T-helper 1 cell treated with Interleukin-12 subunit alpha and Interleukin-12 subunit beta and Interleukin-4 antibody, amounts not matched to agents 30 μg/mL and 1 μg/mL, for 36 hours (primary cell): ENCODE measurements around the gene PARD3.

Experiments used
- H3K27ac Mint-ChIP-seq: one replicate; pipeline ENCODE4 v1.8.0; 2021; ENCODE audit warnings: mild to moderate bottlenecking, mixed read lengths
- H3K27me3 Mint-ChIP-seq: one replicate; pipeline ENCODE4 v1.8.0; 2021; ENCODE audit warnings: low read depth, mixed read lengths
- H3K36me3 Mint-ChIP-seq: one replicate; pipeline ENCODE4 v1.8.0; 2021; ENCODE audit warnings: low read depth, mixed read lengths
- H3K4me1 Mint-ChIP-seq: one replicate; pipeline ENCODE4 v1.8.0; 2021; ENCODE audit warnings: low read depth, mixed read lengths
- H3K4me3 Mint-ChIP-seq: one replicate; pipeline ENCODE4 v1.8.0; 2021; ENCODE audit warnings: mild to moderate bottlenecking, moderate library complexity, mixed read lengths
- H3K9me3 Mint-ChIP-seq: one replicate; pipeline ENCODE4 v1.8.0; 2021; ENCODE audit warnings: mixed read lengths

PARD3 gene

GRCh38 chr10:34587002-34587679 lies 228.0 kb downstream of the PARD3 start:
- H3K27me3 Mint-ChIP-seq: no peaks in the 10 kb centered on the region
- H3K36me3 Mint-ChIP-seq: no peaks in the 10 kb centered on the region
- no peaks in the 10 kb centered on the region for H3K9me3 Mint-ChIP-seq
- H3K4me3 Mint-ChIP-seq: no peak overlapping the region
- no peak overlapping the region for H3K27ac Mint-ChIP-seq
- H3K4me1 Mint-ChIP-seq: no peaks in the 10 kb centered on the region

DNA sequence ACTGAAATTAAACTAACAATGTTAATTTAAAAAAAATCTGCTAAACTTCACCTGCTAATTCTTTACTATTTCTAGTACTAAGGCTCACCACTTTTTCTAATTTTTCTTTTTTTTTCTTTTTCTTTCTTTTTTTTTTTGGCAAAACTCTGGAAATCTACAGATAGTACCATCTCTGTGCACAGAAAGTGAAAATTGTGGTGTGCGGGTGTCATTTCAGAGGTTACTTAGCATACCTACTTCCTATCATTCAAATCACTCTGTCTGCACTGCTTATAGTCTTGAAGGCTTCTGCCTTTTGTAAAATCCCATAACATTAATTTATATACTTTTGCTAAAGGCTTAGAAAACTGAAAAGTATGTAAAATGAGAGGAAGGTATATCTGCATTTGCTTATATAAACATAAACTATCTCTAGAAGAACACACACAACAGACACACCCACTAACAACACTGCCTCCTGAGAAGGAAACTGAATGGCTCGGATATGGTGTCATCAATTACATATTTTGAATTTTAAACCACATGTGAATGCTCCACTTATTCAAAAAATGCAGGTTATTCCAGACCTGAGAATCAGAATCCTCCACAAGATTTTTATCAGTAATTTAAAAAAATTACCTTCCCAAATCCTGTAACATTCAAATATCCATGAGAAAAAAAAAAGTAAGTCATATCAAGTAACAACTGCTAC lies 229.5 kb downstream of the PARD3 start:
- H3K4me1 Mint-ChIP-seq: no peaks in the 10 kb centered on the region
- no peaks in the 10 kb centered on the region for H3K9me3 Mint-ChIP-seq
- H3K27ac Mint-ChIP-seq: no peak overlapping the region
- no peak overlapping the region for H3K4me3 Mint-ChIP-seq
- no peaks in the 10 kb centered on the region for H3K27me3 Mint-ChIP-seq
- H3K36me3 Mint-ChIP-seq: no peaks in the 10 kb centered on the region

GRCh38 chr10:34584164-34584563 lies 230.9 kb downstream of the PARD3 start:
- Mint-ChIP-seq H3K4me3 (no peak overlapping the region), H3K9me3 (no peaks in the 10 kb centered on the region), H3K27ac (no peak overlapping the region), H3K27me3 (no peaks in the 10 kb centered on the region), H3K36me3 (no peaks in the 10 kb centered on the region), H3K4me1 (no peaks in the 10 kb centered on the region)

GRCh38 chr10:34581801-34582532 lies 233.1 kb downstream of the PARD3 start:
- Mint-ChIP-seq H3K27me3 (no peaks in the 10 kb centered on the region), H3K36me3 (no peaks in the 10 kb centered on the region), H3K4me1 (no peaks in the 10 kb centered on the region), H3K27ac (no peak overlapping the region), H3K9me3 (no peaks in the 10 kb centered on the region), H3K4me3 (no peak overlapping the region)

DNA sequence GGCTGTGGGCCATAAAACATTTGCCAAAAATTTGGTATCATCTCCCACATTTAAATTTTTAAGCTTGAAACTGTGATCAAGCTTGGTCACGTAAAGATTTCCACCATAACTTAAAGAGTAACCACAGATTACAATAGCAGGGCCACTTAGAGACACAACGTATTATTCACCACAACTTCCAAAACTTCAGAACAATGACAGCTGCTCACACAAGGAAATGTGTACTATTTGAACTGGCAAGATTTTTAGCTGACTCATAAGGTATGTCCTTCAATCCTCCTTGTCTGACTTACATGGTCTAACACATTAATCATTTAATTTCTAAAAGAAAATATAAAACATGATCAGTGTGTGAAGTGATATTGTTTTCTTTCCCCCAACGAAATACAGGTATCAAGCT lies 234.5 kb downstream of the PARD3 start:
- Mint-ChIP-seq H3K9me3 (no peaks in the 10 kb centered on the region), H3K36me3 (no peaks in the 10 kb centered on the region), H3K4me1 (no peaks in the 10 kb centered on the region), H3K27me3 (no peaks in the 10 kb centered on the region), H3K4me3 (no peak overlapping the region), H3K27ac (no peak overlapping the region)

GRCh38 chr10:34580214-34580613 lies 234.9 kb downstream of the PARD3 start:
- no peak overlapping the region for H3K27ac Mint-ChIP-seq
- no peaks in the 10 kb centered on the region for H3K36me3 Mint-ChIP-seq
- H3K4me1 Mint-ChIP-seq: no peaks in the 10 kb centered on the region
- no peaks in the 10 kb centered on the region for H3K27me3 Mint-ChIP-seq
- H3K9me3 Mint-ChIP-seq: no peaks in the 10 kb centered on the region
- no peak overlapping the region for H3K4me3 Mint-ChIP-seq

GRCh38 chr10:34578468-34578867 lies 236.6 kb downstream of the PARD3 start:
- no peaks in the 10 kb centered on the region for H3K27me3 Mint-ChIP-seq

GRCh38 chr10:34576797-34577196 lies 238.3 kb downstream of the PARD3 start:
- Mint-ChIP-seq H3K4me1 (no peaks in the 10 kb centered on the region), H3K27ac (no peak overlapping the region), H3K9me3 (no peaks in the 10 kb centered on the region), H3K36me3 (no peaks in the 10 kb centered on the region), H3K4me3 (no peak overlapping the region), H3K27me3 (no peaks in the 10 kb centered on the region)

More at GRCh38 chr10:34578468-34578867, 236.6 kb downstream of the PARD3 start:
- no peaks in the 10 kb centered on the region for H3K9me3 Mint-ChIP-seq
- no peaks in the 10 kb centered on the region for H3K4me1 Mint-ChIP-seq
- H3K4me3 Mint-ChIP-seq: no peak overlapping the region
- H3K27ac Mint-ChIP-seq: no peak overlapping the region
- no peaks in the 10 kb centered on the region for H3K36me3 Mint-ChIP-seq

DNA sequence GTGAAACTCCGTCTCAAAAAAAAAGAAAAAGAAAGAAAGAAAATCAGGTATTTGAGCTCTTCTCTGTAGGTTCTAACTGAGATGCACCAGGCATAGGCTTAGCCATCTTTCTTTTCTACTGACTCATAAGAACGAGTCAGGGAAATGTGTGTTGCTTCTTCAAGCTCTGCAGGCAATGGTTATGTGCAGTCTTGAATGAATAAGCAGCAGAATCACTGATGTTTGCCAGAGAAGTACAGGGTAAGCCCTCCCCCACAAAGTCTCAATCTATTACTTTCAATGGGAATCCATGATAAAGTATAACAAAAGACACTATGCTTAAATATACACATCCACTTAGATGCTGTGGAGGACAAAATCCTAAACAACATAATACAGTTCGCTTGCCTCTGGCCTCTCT lies 239.2 kb downstream of the PARD3 start:
- Mint-ChIP-seq H3K27ac (no peak overlapping the region), H3K4me1 (no peaks in the 10 kb centered on the region), H3K9me3 (no peaks in the 10 kb centered on the region), H3K27me3 (no peaks in the 10 kb centered on the region), H3K36me3 (no peaks in the 10 kb centered on the region), H3K4me3 (no peak overlapping the region)

DNA sequence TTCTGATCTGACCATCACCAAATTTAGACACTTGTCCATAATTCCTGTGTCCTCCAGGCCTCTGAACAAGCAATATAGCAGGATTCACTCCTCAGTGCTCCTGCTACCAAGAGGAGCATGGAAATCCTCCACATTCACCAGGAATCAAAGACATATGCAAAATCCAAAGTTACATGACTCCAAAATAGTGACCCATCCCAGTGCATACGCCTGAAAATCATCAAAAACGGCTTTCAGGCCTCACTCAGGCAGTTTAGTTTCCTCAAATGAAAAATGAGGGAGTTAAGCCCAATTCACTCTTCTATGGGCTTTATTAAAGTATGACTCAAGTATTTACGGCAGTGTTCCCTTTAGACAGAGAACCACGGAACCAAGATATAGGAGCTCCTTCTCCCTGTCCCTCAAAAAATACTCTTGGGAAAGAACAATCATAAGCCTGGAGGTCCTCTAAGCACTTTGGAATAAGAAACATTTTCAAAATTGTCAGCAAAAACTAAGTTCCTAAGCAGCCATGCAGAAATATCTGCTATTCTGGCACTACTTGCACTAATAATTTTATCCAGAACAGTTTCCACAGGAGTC lies 240.7 kb downstream of the PARD3 start:
- no peak overlapping the region for H3K4me3 Mint-ChIP-seq
- H3K4me1 Mint-ChIP-seq: no peaks in the 10 kb centered on the region
- no peaks in the 10 kb centered on the region for H3K27me3 Mint-ChIP-seq
- no peaks in the 10 kb centered on the region for H3K36me3 Mint-ChIP-seq
- no peaks in the 10 kb centered on the region for H3K9me3 Mint-ChIP-seq
- no peak overlapping the region for H3K27ac Mint-ChIP-seq

DNA sequence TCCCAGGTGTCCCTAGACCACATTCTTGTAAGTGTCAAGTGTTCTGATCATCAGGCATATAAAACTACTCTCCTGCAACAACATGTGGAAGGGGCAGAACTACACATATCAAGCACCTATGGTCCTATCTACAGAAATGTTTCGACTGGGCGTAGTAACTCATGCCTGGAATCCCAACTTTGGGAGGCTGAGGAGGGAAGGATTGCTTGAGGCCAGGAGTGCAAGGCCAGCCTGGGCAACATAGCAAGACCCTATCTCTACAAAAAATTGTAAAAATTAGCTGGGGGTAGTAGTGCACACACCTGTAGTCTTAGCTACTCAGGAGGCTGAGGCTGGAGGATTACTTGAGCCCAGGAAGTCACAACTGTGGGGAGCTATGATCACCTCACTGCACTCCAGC lies 244.2 kb downstream of the PARD3 start:
- Mint-ChIP-seq H3K36me3 (no peaks in the 10 kb centered on the region), H3K4me3 (no peak overlapping the region), H3K27me3 (no peaks in the 10 kb centered on the region), H3K27ac (no peak overlapping the region), H3K4me1 (no peaks in the 10 kb centered on the region), H3K9me3 (no peaks in the 10 kb centered on the region)

DNA sequence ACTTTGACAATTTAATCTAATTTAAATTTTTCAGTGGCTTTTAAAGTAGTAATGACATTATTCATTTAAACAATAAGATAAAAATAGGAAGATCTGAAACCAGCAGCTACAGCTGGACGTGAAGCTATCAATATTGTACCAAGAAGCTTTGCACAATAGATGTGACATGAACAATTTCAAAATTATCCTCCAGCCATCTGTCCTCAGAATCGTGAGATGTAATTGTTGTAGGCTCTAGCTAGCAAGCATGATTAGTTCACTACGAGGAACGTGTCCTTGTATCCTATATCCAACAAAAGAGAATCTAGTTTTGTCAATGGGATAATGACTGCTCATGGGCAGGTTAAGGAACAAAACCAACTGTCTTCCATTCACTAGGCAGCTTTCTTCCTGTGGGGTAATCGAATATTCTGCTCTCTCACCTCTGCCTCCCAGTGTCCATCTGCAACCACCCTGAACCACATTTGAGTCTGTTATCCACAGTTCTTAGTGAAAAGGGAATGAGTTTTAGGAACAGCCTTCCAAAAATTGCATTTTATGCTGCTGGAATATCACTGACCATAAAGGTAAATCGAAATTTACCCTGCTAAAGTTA lies 247.3 kb downstream of the PARD3 start:
- Mint-ChIP-seq H3K9me3 (no peaks in the 10 kb centered on the region), H3K4me1 (no peaks in the 10 kb centered on the region), H3K27me3 (no peaks in the 10 kb centered on the region), H3K4me3 (no peak overlapping the region), H3K36me3 (no peaks in the 10 kb centered on the region), H3K27ac (no peak overlapping the region)

DNA sequence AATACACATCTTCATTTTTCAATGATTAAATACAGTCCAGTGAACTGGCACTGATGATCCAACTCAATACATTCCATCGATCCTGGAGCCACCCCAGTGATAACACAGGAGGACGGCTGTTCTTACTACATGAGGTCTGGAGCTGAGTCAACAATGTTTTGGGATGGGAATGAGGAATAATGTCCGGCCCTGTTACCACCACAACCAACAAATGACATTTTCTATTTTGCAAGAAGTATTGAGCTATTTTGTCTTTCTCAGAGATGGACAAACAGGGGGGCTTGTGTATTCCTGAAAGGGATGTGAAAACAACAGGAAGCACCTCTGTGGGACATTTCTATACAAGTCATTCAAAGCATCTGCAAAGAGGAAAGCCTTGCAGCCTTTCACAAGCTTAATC lies 249.2 kb downstream of the PARD3 start:
- H3K4me1 Mint-ChIP-seq: no peaks in the 10 kb centered on the region
- no peaks in the 10 kb centered on the region for H3K9me3 Mint-ChIP-seq
- no peaks in the 10 kb centered on the region for H3K27me3 Mint-ChIP-seq
- H3K4me3 Mint-ChIP-seq: no peak overlapping the region
- no peaks in the 10 kb centered on the region for H3K36me3 Mint-ChIP-seq
- no peak overlapping the region for H3K27ac Mint-ChIP-seq

DNA sequence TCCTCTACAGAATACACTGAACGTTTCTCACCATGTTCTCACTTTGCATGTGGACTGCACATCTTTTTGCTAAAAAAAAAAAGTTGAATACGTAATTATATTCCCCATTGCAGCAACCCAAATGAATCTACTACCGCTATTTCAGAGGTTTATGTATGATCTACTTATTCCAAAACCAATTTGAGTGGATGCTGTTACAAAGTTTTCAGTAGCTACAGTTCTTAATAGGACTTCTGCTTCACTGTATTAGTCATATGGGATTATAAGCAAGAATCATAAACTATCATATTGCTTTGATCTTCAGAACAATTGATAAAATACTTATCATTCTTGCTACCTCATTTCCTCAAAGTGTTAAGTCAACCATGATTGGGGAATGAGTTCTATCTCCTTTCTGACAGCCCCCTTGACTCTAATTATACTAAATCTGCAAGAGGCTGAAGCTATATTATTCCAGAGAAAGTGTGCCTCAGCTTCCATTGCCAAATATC lies 257.0 kb downstream of the PARD3 start:
- Mint-ChIP-seq H3K4me1 (no peaks in the 10 kb centered on the region), H3K36me3 (no peaks in the 10 kb centered on the region), H3K27me3 (no peaks in the 10 kb centered on the region)

More for the DNA sequence above, 257.0 kb downstream of the PARD3 start:
- Mint-ChIP-seq H3K9me3 (no peaks in the 10 kb centered on the region), H3K27ac (no peak overlapping the region), H3K4me3 (no peak overlapping the region)
